Upper lobe of right lung (tissue), 1 donor: ENCODE data around the gene STX1A. TPM values are rescaled to one million over a fixed set of nuclear protein-coding genes. Genes with fewer than 3 reads are reported as not detected.
A peak's percentile ranks its signal among the peaks of the same experiment; 100 is the strongest.
"Not testable (repeated sequence)": the region's sequence is repeated elsewhere in the genome, so short reads cannot be mapped to it uniquely, and the experiment has no call there.

Experiments
- ATAC-seq: fragments of 200-7000 bp; cut with Tn5 transposase; one replicate; pipeline ENCODE4 v1.9.1; 2020; ENCODE audit warnings: mild to moderate bottlenecking, moderate library complexity
- DNase-seq: peaks from one replicate; pipeline ENCODE4 v3.0.0-alpha.2; 2020
- H3K27ac ChIP-seq: fragments of 200-600 bp; one replicate; pipeline ENCODE4 v1.8.0; 2022
- H3K27me3 ChIP-seq: fragments of 200-600 bp; one replicate; pipeline ENCODE4 v1.8.0; 2022; ENCODE audit warnings: mild to moderate bottlenecking
- H3K36me3 ChIP-seq: fragments of 200-600 bp; one replicate; pipeline ENCODE4 v1.8.0; 2022
- H3K4me1 ChIP-seq: fragments of 200-600 bp; one replicate; pipeline ENCODE4 v1.8.0; 2022
- H3K4me3 ChIP-seq: fragments of 200-600 bp; one replicate; pipeline ENCODE4 v1.8.0; 2022; ENCODE audit warnings: mild to moderate bottlenecking
- H3K9me3 ChIP-seq: fragments of 200-600 bp; one replicate; pipeline ENCODE4 v1.8.0; 2022
- intact Hi-C: fragments of 100-400 bp; cut with DNase I; formaldehyde crosslinking; loops from one replicate; pipeline ENCODE4 v1.11.0; 2022
- total RNA-seq: library from RNA; stranded (reverse); fragmentation: NEBNext Ultra II Directional; extraction: Animal tissue kit (Norgen Biotek cat#: 25700); gene quantifications from one replicate; pipeline ENCODE4 v1.2.1, GENCODE V29; 2021
- TF ChIP-seq, protein P1 (sequence below): fragments of 200-600 bp; IDR thresholded peaks from one replicate; pipeline ENCODE4 v1.8.0; 2022; ENCODE audit warnings: antibody characterized with exemption
- donor health status: DM: no; HTN: yes; CAD: no; lungs with severe emphysema.

STX1A gene
- total RNA-seq, 1 donor from 2014 or later: 6.3 TPM

DNA sequence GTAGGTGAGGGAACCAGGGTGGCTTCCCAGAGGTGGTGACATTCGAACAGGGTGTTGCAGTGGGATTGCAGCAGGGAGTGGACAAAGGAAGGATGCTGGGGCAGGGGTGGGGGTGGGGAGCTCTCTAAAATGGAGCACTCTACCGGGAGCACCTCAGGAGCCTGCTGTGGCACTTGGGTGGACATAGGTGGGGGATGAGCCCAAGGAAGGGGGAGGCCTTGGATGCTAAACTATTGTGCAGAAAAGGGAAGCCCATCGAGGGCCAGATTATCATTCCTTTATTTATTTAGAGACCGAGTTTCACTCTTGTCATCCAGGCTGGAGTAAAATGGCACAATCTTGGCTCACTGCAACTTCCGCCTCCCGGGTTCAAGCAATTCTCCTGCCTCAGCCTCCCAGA, 3.3 kb upstream of the STX1A start:
- intact Hi-C loops: no loop called here
- Histone ChIP-seq H3K27me3 (peaks cover 7% of the 10 kb centered on the region), H3K27ac (no peak overlapping the region), H3K36me3 (no peaks in the 10 kb centered on the region), H3K4me1 (peaks cover 17% of the 10 kb centered on the region), H3K9me3 (no peaks in the 10 kb centered on the region), H3K4me3 (no peak overlapping the region)
- no peak for DNase-seq
- TF ChIP-seq, protein P1, sequence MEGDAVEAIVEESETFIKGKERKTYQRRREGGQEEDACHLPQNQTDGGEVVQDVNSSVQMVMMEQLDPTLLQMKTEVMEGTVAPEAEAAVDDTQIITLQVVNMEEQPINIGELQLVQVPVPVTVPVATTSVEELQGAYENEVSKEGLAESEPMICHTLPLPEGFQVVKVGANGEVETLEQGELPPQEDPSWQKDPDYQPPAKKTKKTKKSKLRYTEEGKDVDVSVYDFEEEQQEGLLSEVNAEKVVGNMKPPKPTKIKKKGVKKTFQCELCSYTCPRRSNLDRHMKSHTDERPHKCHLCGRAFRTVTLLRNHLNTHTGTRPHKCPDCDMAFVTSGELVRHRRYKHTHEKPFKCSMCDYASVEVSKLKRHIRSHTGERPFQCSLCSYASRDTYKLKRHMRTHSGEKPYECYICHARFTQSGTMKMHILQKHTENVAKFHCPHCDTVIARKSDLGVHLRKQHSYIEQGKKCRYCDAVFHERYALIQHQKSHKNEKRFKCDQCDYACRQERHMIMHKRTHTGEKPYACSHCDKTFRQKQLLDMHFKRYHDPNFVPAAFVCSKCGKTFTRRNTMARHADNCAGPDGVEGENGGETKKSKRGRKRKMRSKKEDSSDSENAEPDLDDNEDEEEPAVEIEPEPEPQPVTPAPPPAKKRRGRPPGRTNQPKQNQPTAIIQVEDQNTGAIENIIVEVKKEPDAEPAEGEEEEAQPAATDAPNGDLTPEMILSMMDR: no peak
- ATAC-seq: no peak

DNA sequence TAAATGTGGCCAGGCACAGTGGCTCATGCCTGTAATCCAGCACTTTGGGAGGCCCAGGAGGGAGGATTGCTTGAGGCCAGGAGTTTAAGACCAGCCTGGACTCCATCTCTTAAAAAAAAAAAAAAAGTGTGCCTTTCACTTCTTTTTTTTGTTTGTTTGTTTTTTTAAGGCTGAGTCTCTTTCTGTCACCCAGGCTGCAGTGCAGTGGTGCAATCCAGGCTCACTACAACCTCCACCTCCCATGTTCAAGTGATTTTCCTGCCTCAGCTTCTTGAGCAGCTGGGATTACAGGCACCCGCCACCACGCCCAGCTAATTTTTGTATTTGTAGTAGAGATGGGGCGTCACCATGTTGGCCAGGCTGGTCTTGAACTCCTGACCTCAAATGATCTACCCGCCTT, 2.7 kb upstream of the STX1A start:
- H3K4me3 ChIP-seq, H3K27me3 ChIP-seq, H3K36me3 ChIP-seq, intact Hi-C loops, H3K9me3 ChIP-seq, ATAC-seq, DNase-seq, H3K27ac ChIP-seq: not testable (repeated sequence)
- peaks cover 23% of the 10 kb centered on the region for H3K4me1 ChIP-seq

GRCh38 chr7:73721377-73721817, 1.9 kb upstream of the STX1A start:
- Histone ChIP-seq H3K36me3 (no peaks in the 10 kb centered on the region), H3K4me3 (no peak overlapping the region), H3K9me3 (no peaks in the 10 kb centered on the region), H3K4me1 (peaks cover 24% of the 10 kb centered on the region), H3K27ac (no peak overlapping the region), H3K27me3 (peaks cover 2% of the 10 kb centered on the region)
- intact Hi-C loops: no loop called here
- no peak for DNase-seq
- ATAC-seq: no peak
- TF ChIP-seq, protein P1: no peak

DNA sequence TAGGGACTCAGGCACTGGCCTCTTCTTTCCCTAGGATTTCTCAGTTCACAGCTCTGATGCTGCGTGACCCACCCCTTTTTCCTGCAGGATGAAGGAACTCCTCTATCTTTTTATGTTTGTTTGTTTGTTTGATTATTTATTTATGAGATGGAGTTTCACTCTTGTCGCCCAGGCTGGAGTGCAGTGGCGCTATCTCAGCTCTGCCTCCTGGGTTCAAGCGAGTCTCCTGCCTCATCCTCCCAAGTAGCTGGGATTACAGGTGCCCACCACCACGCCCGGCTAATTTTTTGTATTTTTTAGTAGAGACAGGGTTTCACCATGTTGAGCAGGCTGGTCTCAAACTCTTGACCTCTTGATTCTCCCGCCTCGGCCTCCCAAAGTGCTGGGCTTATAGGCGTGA, 974 bp upstream of the STX1A start:
- H3K9me3 ChIP-seq, DNase-seq, intact Hi-C loops, ATAC-seq, H3K4me3 ChIP-seq, H3K36me3 ChIP-seq, H3K27ac ChIP-seq, H3K27me3 ChIP-seq: not testable (repeated sequence)
- H3K4me1 ChIP-seq: peaks cover 24% of the 10 kb centered on the region

- intact Hi-C loops: no loop called here
- peaks cover 24% of the 10 kb centered on the region for H3K4me1 ChIP-seq
- ATAC-seq: peak; percentile 14
These were observed 319 bp upstream of the STX1A start for GRCh38 chr7:73719806-73720169.

GRCh38 chr7:73718438-73718881, 1.0 kb downstream of the STX1A start:
- no peaks in the 10 kb centered on the region for H3K9me3 ChIP-seq
- H3K4me3 ChIP-seq: peak overlapping the region; percentile 64
- no peak for DNase-seq
- H3K27me3 ChIP-seq: no peaks in the 10 kb centered on the region
- peaks cover 24% of the 10 kb centered on the region for H3K4me1 ChIP-seq
- no peaks in the 10 kb centered on the region for H3K36me3 ChIP-seq
- intact Hi-C loops: no loop called here
- no peak for ATAC-seq
- TF ChIP-seq, protein P1: no peak
- no peak overlapping the region for H3K27ac ChIP-seq

More at GRCh38 chr7:73719806-73720169, 319 bp upstream of the STX1A start:
- Histone ChIP-seq H3K4me3 (peak overlapping the region; percentile 64), H3K9me3 (no peaks in the 10 kb centered on the region), H3K27ac (no peak overlapping the region), H3K27me3 (no peaks in the 10 kb centered on the region), H3K36me3 (no peaks in the 10 kb centered on the region)
- TF ChIP-seq, protein P1: no peak
- DNase-seq: no peak

DNA sequence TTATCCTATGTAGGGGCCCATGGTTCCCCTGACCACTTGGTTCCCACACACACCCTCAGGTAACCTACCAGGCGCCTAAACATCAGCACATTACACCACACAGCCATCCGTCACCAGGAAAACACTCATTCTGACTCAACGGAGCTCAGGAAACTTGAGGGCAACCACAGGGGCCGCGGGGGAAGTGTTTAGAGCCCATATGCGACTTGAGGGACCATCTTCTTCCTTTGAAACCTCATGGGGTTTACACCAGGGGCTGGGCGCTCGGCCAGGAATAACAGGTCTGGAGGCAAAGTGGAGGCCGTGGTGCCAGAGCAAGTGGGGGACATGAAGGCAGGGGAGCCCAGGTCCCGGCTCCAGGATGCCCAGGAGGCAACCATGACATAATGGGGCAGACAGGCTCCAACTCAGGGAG, 1.5 kb downstream of the STX1A start:
- DNase-seq (no peak), ATAC-seq (no peak)
- TF ChIP-seq, protein P1: no peak
- H3K36me3 ChIP-seq: no peaks in the 10 kb centered on the region
- H3K27ac ChIP-seq: no peak overlapping the region
- peak overlapping the region; percentile 64 for H3K4me3 ChIP-seq
- intact Hi-C loops: no loop called here
- no peaks in the 10 kb centered on the region for H3K27me3 ChIP-seq
- no peaks in the 10 kb centered on the region for H3K9me3 ChIP-seq
- H3K4me1 ChIP-seq: peaks cover 24% of the 10 kb centered on the region
